Activated CD8-positive, alpha-beta memory T cell treated with anti-CD3 and anti-CD28 coated beads, Interleukin-2, amount 50 U/mL, for 24 hours (primary cell): ENCODE data around the gene GLI3.

Experiments used
- DNase-seq: peaks from one replicate; pipeline ENCODE4 v3.0.0-alpha.2; 2020; ENCODE audit errors: extremely low read depth

GLI3 gene

GRCh38 chr7:41930538-41931262 lies 306.3 kb downstream of the GLI3 start:
- no peak for DNase-seq

- no peak for DNase-seq
These were observed 308.2 kb downstream of the GLI3 start for GRCh38 chr7:41928781-41929180.

GRCh38 chr7:41928166-41928565 lies 308.8 kb downstream of the GLI3 start:
- DNase-seq, result no peak

DNA sequence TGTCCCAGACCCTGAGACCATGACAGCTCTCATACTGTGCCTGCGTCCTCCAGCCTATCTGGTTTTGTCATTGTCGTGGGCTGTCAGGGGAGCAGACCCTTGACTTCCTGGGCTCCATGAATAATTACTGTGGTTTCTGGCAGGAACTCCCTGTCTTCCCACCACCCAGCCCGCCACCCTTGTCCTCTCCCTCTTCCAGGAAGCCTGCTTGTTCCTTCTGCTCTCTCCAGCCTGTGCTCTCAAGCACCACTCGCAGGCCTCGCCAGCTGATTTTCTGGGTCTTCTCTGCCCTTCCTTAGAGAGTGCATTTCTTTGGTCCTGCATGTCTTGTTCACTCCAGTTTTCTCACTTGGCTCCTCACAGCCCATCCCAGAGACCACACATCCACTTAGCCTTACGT lies 309.6 kb downstream of the GLI3 start:
- DNase-seq, result no peak

DNA sequence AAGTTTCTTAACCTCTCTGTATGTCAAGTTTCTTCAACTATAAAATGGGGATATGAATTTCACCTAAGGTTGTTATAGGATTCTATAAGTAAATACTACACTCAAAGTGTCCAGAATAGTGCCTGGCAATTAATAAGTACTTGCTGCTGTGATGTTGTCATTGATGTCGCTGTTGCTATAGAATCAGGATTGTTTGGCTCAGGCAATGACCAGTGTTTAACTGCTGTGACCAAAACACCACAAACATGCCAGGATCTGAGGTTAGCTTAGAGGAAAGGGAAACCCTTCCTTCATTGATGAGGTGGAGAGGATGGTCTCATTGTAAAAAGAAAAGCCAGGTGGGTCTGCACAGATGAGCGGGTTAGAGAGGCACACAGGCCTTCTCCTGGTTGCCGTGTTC lies 311.1 kb downstream of the GLI3 start:
- no peak for DNase-seq

GRCh38 chr7:41924796-41925195 lies 312.2 kb downstream of the GLI3 start:
- no peak for DNase-seq

GRCh38 chr7:41922373-41922772 lies 314.6 kb downstream of the GLI3 start:
- DNase-seq, result no peak

- no peak for DNase-seq
These were observed 315.5 kb downstream of the GLI3 start for GRCh38 chr7:41921453-41921981.

- no peak for DNase-seq
These were observed 318.4 kb downstream of the GLI3 start for GRCh38 chr7:41918597-41918996.

- no peak for DNase-seq
These were observed 320.5 kb downstream of the GLI3 start for GRCh38 chr7:41916450-41916927.

GRCh38 chr7:41915871-41916270 lies 321.1 kb downstream of the GLI3 start:
- DNase-seq, result no peak

- DNase-seq, result no peak
These were observed 324.0 kb downstream of the GLI3 start for GRCh38 chr7:41912851-41913567.

GRCh38 chr7:41912426-41912825 lies 324.6 kb downstream of the GLI3 start:
- DNase-seq, result no peak

- no peak for DNase-seq
These were observed 325.2 kb downstream of the GLI3 start for GRCh38 chr7:41911792-41912191.
